ENCODE results near the gene SNAPC3. TPM values are rescaled to one million over a fixed set of nuclear protein-coding genes. Genes with fewer than 3 reads are reported as not detected.

Gene SNAPC3
- total RNA-seq, 1 experiment from 2014 or later: 26.1 TPM

- H3K36me3 ChIP-seq (ENCODE audit: control insufficient read depth in 1 of 2, insufficient read depth in 2 of 2, low read length in 2 of 2): no peaks in the 10 kb centered on the region
- intact Hi-C loops (cut with micrococcal nuclease): no loop called here
- TF ChIP-seq ELF1 (IDR thresholded peaks at IDR 0.05; ENCODE audit: borderline replicate concordance, low read depth) (no peak), SIN3A (IDR thresholded peaks at IDR 0.05; ENCODE audit: low read depth) (no peak), EZH2phosphoT487 (IDR thresholded peaks at IDR 0.05; ENCODE audit: borderline replicate concordance) (no peak), ZNF274 (IDR thresholded peaks at IDR 0.05; ENCODE audit: low read depth, low read length) (no peak), RAD21 (IDR thresholded peaks at IDR 0.05; ENCODE audit: low read depth) (no peak), ZBTB33 (IDR thresholded peaks at IDR 0.05; ENCODE audit: extremely low read depth, insufficient replicate concordance, low read length) (no peak), FOSL1 (IDR thresholded peaks at IDR 0.05; ENCODE audit: low read depth) (no peak), MAX (IDR thresholded peaks at IDR 0.05) (no peak)
- H3K4me2 ChIP-seq (ENCODE audit: low read length): no peak overlapping the region
- H4K20me1 ChIP-seq (ENCODE audit: insufficient read depth): no peaks in the 10 kb centered on the region
- CTCF ChIA-PET: no interaction called here
- H3K9me3 ChIP-seq (ENCODE audit: control insufficient read depth in 1 of 2, insufficient read depth in 1 of 2, low read depth in 1 of 2, low read length in 2 of 2): no peaks in the 10 kb centered on the region
- no peaks in the 10 kb centered on the region for H3K79me2 ChIP-seq (ENCODE audit: insufficient read depth, low read length)
- H3K4me3 ChIP-seq (replicated peaks in 1 of 2; ENCODE audit: low read depth in 1 of 2, low read length in 2 of 2): no peak overlapping the region
- no peak overlapping the region for H3K9ac ChIP-seq (ENCODE audit: low read length)
- DNase-seq (ENCODE audit: low read depth, low spot score) (no peak), ATAC-seq (no peak)
- H3K27me3 ChIP-seq (ENCODE audit: insufficient read depth, low read length): no peaks in the 10 kb centered on the region
- no peaks in the 10 kb centered on the region for H3K4me1 ChIP-seq (ENCODE audit: control insufficient read depth in 1 of 2, insufficient read depth in 2 of 2, low read length in 2 of 2)
- no peak overlapping the region for H3K27ac ChIP-seq (ENCODE audit: low read depth, low read length)
- POLR2A ChIA-PET: no interaction called here
- RAD21 ChIA-PET (ENCODE audit: low non-redundant PET in 1 of 2, low total read pairs in 2 of 2, uncharacterized antibody in 2 of 2, unreplicated experiment in 2 of 2): no interaction called here
- BruUV-seq (replicated peaks): no TSS peak
- no peaks in the 10 kb centered on the region for H3K9me2 ChIP-seq (ENCODE audit: insufficient read depth)
- no peak overlapping the region for H2AFZ ChIP-seq (ENCODE audit: low read depth, low read length, poor library complexity, severe bottlenecking)
Observed at GRCh38 chr9:15404171-15404570, 18.5 kb upstream of the SNAPC3 start.

- ChIA-PET POLR2A (no interaction called here), CTCF (interaction anchor here (0.6 kb wide), 1 partner anchor 129 kb away, joined by 3 read pairs; no protein-coding TSS in a partner anchor), RAD21 (ENCODE audit: low non-redundant PET in 1 of 2, low total read pairs in 2 of 2, uncharacterized antibody in 2 of 2, unreplicated experiment in 2 of 2) (no interaction called here)
- Histone ChIP-seq H3K36me3 (ENCODE audit: control insufficient read depth in 1 of 2, insufficient read depth in 2 of 2, low read length in 2 of 2) (no peaks in the 10 kb centered on the region), H3K4me1 (ENCODE audit: control insufficient read depth in 1 of 2, insufficient read depth in 2 of 2, low read length in 2 of 2) (peaks cover 0 to 4% of the 10 kb centered on the region in 2 experiments; a peak in 2 of 4 replicates), H3K9ac (ENCODE audit: low read length) (no peak overlapping the region), H3K27ac (ENCODE audit: low read depth, low read length) (no peak overlapping the region), H4K20me1 (ENCODE audit: insufficient read depth) (no peaks in the 10 kb centered on the region), H2AFZ (ENCODE audit: low read depth, low read length, poor library complexity, severe bottlenecking) (peak overlapping the region; percentile 61), H3K79me2 (ENCODE audit: insufficient read depth, low read length) (no peaks in the 10 kb centered on the region), H3K9me2 (ENCODE audit: insufficient read depth) (no peaks in the 10 kb centered on the region), H3K4me3 (replicated peaks in 1 of 2; ENCODE audit: low read depth in 1 of 2, low read length in 2 of 2) (no peak overlapping the region), H3K4me2 (ENCODE audit: low read length) (no peak overlapping the region), H3K9me3 (ENCODE audit: control insufficient read depth in 1 of 2, insufficient read depth in 1 of 2, low read depth in 1 of 2, low read length in 2 of 2) (no peaks in the 10 kb centered on the region), H3K27me3 (ENCODE audit: insufficient read depth, low read length) (no peaks in the 10 kb centered on the region)
- peak; percentile 20 to 55 (median 43); a peak in 3 of 6 replicates for TF ChIP-seq CTCF (IDR thresholded peaks at IDR 0.05 in 2 of 3, conservative IDR thresholded peaks at IDR 0.05 in 1 of 3; ENCODE audit: borderline replicate concordance in 1 of 3, insufficient read depth in 1 of 3, low read depth in 2 of 3, low read length in 2 of 3)
- peak; percentile 74 for TF ChIP-seq RAD21 (IDR thresholded peaks at IDR 0.05; ENCODE audit: low read depth)
- TF ChIP-seq FOSL1 (IDR thresholded peaks at IDR 0.05; ENCODE audit: low read depth): no peak
- DNase-seq (ENCODE audit: low read depth, low spot score) (no peak), ATAC-seq (peak; percentile 74; the same call in 1 of the 2 replicates)
- intact Hi-C loops (cut with micrococcal nuclease): loop anchor here (1.0 kb wide), 1 partner anchor 206 kb away; no protein-coding TSS in a partner anchor
- BruUV-seq (replicated peaks): no TSS peak
Observed at GRCh38 chr9:15416880-15417279, 5.8 kb upstream of the SNAPC3 start.
